ENCODE measurements around the gene EML4.

DNA sequence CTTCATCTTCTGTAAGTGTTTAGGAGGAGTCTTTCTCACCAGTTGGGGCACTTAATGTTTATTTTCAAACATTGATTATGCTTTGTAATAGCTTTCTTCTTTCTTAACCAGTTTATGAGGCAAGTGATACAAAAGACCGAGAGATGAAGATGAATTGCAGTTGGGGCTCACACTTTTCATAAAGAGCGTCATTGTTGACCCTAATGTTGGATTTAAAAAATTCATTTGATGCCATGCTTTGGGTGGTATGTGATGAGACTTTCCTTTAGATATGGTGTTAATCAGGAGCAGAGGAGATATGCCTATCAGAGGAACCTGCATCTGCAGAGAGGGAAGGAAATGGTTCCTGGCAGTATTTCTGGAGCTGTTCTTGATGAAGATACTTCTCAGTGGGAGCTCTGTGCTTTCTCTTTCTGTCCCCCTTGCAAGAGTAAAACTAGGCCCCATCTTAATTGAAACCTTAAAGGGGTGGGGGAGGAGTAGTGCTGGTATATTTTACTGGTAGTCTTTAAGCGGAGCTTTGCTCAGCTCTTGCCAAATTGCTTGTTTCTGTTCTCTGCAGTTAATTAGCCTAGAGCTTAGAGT lies 2.3 kb downstream of the EML4 start:
- TF ChIP-seq FOXP2 (optimal IDR thresholded peaks at IDR 0.05; ENCODE audit: control extremely low read depth, extremely low read length, insufficient read depth) (no peak), POLR2AphosphoS5 (IDR thresholded peaks at IDR 0.05; ENCODE audit: borderline replicate concordance, low read depth, low read length) (peak; percentile 56; the same call in 1 of the 2 replicates), EZH2 (IDR thresholded peaks at IDR 0.05) (no peak)

Data from SK-N-MC (cell line).